HUES48 (cell line): ENCODE results near the gene PRR36.

Source experiments
- H3K27ac ChIP-seq: one replicate; pipeline ENCODE4 v1.7.0; 2013; ENCODE audit warnings: low read depth, low read length, inconsistent platforms
- H3K27me3 ChIP-seq: 2 replicates; pipeline ENCODE4 v1.6.1; 2013; ENCODE audit warnings: mild to moderate bottlenecking, low read length; ENCODE audit not compliant: control insufficient read depth, insufficient read depth
- H3K36me3 ChIP-seq: 2 replicates; pipeline ENCODE4 v1.6.1; 2013; ENCODE audit warnings: low read length; ENCODE audit not compliant: control insufficient read depth, insufficient read depth
- H3K4me1 ChIP-seq: 2 replicates; pipeline ENCODE4 v1.6.1; 2013; ENCODE audit warnings: mild to moderate bottlenecking, low read length; ENCODE audit not compliant: control insufficient read depth, insufficient read depth
- H3K4me3 ChIP-seq: 2 replicates; pipeline ENCODE4 v1.5.1; 2013; ENCODE audit warnings: mild to moderate bottlenecking, low read depth, low read length
- H3K9ac ChIP-seq: 2 replicates; pipeline ENCODE4 v1.6.1; 2013; ENCODE audit warnings: mild to moderate bottlenecking, low read depth, low read length, moderate library complexity
- H3K9me3 ChIP-seq: 2 replicates; pipeline ENCODE4 v1.6.1; 2013; ENCODE audit warnings: low read length; ENCODE audit not compliant: control insufficient read depth, insufficient read depth

PRR36 gene

GRCh38 chr19:7853770-7854128 lies 20.4 kb downstream of the PRR36 start:
- Histone ChIP-seq H3K4me1 (peaks cover 4% of the 10 kb centered on the region; the same call in 1 of the 2 replicates), H3K27me3 (peaks cover 8% of the 10 kb centered on the region; the same call in 1 of the 2 replicates), H3K9ac (no peak overlapping the region), H3K27ac (no peak overlapping the region), H3K4me3 (peak overlapping the region; percentile 40; the same call in 1 of the 2 replicates), H3K36me3 (no peaks in the 10 kb centered on the region), H3K9me3 (no peaks in the 10 kb centered on the region)

GRCh38 chr19:7852851-7853769 lies 21.1 kb downstream of the PRR36 start:
- H3K9ac ChIP-seq, result no peak overlapping the region

GRCh38 chr19:7851623-7852500 lies 22.3 kb downstream of the PRR36 start:
- peaks cover 5% of the 10 kb centered on the region; the same call in 1 of the 2 replicates for H3K27me3 ChIP-seq
- no peaks in the 10 kb centered on the region for H3K9me3 ChIP-seq
- H3K4me1 ChIP-seq, result no peaks in the 10 kb centered on the region
- H3K9ac ChIP-seq, result no peak overlapping the region
- H3K27ac ChIP-seq, result no peak overlapping the region
- no peak overlapping the region for H3K4me3 ChIP-seq
- H3K36me3 ChIP-seq, result no peaks in the 10 kb centered on the region

More at GRCh38 chr19:7852851-7853769, 21.1 kb downstream of the PRR36 start:
- Histone ChIP-seq H3K4me1 (peaks cover 4% of the 10 kb centered on the region; the same call in 1 of the 2 replicates), H3K4me3 (peak overlapping the region; percentile 40; the same call in 1 of the 2 replicates), H3K9me3 (no peaks in the 10 kb centered on the region), H3K36me3 (no peaks in the 10 kb centered on the region), H3K27ac (no peak overlapping the region), H3K27me3 (peaks cover 8% of the 10 kb centered on the region; the same call in 1 of the 2 replicates)

- H3K27ac ChIP-seq, result no peak overlapping the region
- H3K9ac ChIP-seq, result no peak overlapping the region
- no peak overlapping the region for H3K4me3 ChIP-seq
- no peaks in the 10 kb centered on the region for H3K9me3 ChIP-seq
- peaks cover 5% of the 10 kb centered on the region; the same call in 1 of the 2 replicates for H3K27me3 ChIP-seq
- no peaks in the 10 kb centered on the region for H3K36me3 ChIP-seq
- no peaks in the 10 kb centered on the region for H3K4me1 ChIP-seq
Measured at GRCh38 chr19:7850945-7851622, 23.1 kb downstream of the PRR36 start.

GRCh38 chr19:7850000-7850813 lies 24.0 kb downstream of the PRR36 start:
- H3K4me1 ChIP-seq, result no peaks in the 10 kb centered on the region

GRCh38 chr19:7849631-7849999 lies 24.6 kb downstream of the PRR36 start:
- H3K9ac ChIP-seq, result no peak overlapping the region
- no peak overlapping the region for H3K27ac ChIP-seq
- no peaks in the 10 kb centered on the region for H3K36me3 ChIP-seq
- H3K4me3 ChIP-seq, result no peak overlapping the region
- H3K9me3 ChIP-seq, result no peaks in the 10 kb centered on the region
- H3K27me3 ChIP-seq, result peaks cover 5% of the 10 kb centered on the region; the same call in 1 of the 2 replicates
- no peaks in the 10 kb centered on the region for H3K4me1 ChIP-seq

More at GRCh38 chr19:7850000-7850813, 24.0 kb downstream of the PRR36 start:
- H3K4me3 ChIP-seq, result no peak overlapping the region
- H3K36me3 ChIP-seq, result no peaks in the 10 kb centered on the region
- no peaks in the 10 kb centered on the region for H3K9me3 ChIP-seq
- H3K27me3 ChIP-seq, result peaks cover 5% of the 10 kb centered on the region; the same call in 1 of the 2 replicates
- no peak overlapping the region for H3K27ac ChIP-seq
- no peak overlapping the region for H3K9ac ChIP-seq

- no peak overlapping the region for H3K9ac ChIP-seq
- no peaks in the 10 kb centered on the region for H3K9me3 ChIP-seq
- no peaks in the 10 kb centered on the region for H3K36me3 ChIP-seq
- H3K27me3 ChIP-seq, result no peaks in the 10 kb centered on the region
- no peaks in the 10 kb centered on the region for H3K4me1 ChIP-seq
- no peak overlapping the region for H3K27ac ChIP-seq
- H3K4me3 ChIP-seq, result no peak overlapping the region
Measured at GRCh38 chr19:7848779-7849457, 25.3 kb downstream of the PRR36 start.

- H3K27ac ChIP-seq, result no peak overlapping the region
- H3K9me3 ChIP-seq, result peaks cover under 1% of the 10 kb centered on the region; the same call in 1 of the 2 replicates
- H3K27me3 ChIP-seq, result no peaks in the 10 kb centered on the region
Measured at GRCh38 chr19:7847664-7848063, 26.5 kb downstream of the PRR36 start.

GRCh38 chr19:7846155-7846646 lies 28.0 kb downstream of the PRR36 start:
- H3K4me1 ChIP-seq, result no peaks in the 10 kb centered on the region
- peaks cover 5% of the 10 kb centered on the region; the same call in 1 of the 2 replicates for H3K9me3 ChIP-seq
- H3K27me3 ChIP-seq, result no peaks in the 10 kb centered on the region
- H3K9ac ChIP-seq, result no peak overlapping the region
- no peak overlapping the region for H3K27ac ChIP-seq
- H3K36me3 ChIP-seq, result no peaks in the 10 kb centered on the region
- no peak overlapping the region for H3K4me3 ChIP-seq

More at GRCh38 chr19:7847664-7848063, 26.5 kb downstream of the PRR36 start:
- no peaks in the 10 kb centered on the region for H3K4me1 ChIP-seq
- H3K36me3 ChIP-seq, result no peaks in the 10 kb centered on the region
- H3K4me3 ChIP-seq, result no peak overlapping the region
- no peak overlapping the region for H3K9ac ChIP-seq
